CD4-positive, alpha-beta T cell treated with Interleukin-6 for 4 hours (primary cell): ENCODE measurements around the gene CTXND1.

Source experiments
- DNase-seq: peaks from one replicate; pipeline ENCODE4 v3.0.0-alpha.2; 2020; ENCODE audit warnings: mixed read lengths

Gene CTXND1

GRCh38 chr15:80179025-80179759 lies 72.8 kb downstream of the CTXND1 start:
- no peak for DNase-seq

GRCh38 chr15:80177156-80177555 lies 74.9 kb downstream of the CTXND1 start:
- no peak for DNase-seq

- DNase-seq: no peak
These were observed 75.6 kb downstream of the CTXND1 start for GRCh38 chr15:80176443-80176842.

GRCh38 chr15:80175436-80175835 lies 76.6 kb downstream of the CTXND1 start:
- no peak for DNase-seq

- DNase-seq: no peak
These were observed 77.8 kb downstream of the CTXND1 start for GRCh38 chr15:80174017-80174746.

- DNase-seq: peak; percentile 75
These were observed 78.8 kb downstream of the CTXND1 start for GRCh38 chr15:80173022-80173759.

GRCh38 chr15:80172401-80172800 lies 79.6 kb downstream of the CTXND1 start:
- no peak for DNase-seq

GRCh38 chr15:80171787-80172186 lies 80.2 kb downstream of the CTXND1 start:
- no peak for DNase-seq

- no peak for DNase-seq
These were observed 81.4 kb downstream of the CTXND1 start for GRCh38 chr15:80170596-80170995.

GRCh38 chr15:80169768-80170357 lies 82.2 kb downstream of the CTXND1 start:
- no peak for DNase-seq

GRCh38 chr15:80168421-80168820 lies 83.6 kb downstream of the CTXND1 start:
- DNase-seq: no peak

GRCh38 chr15:80167936-80168335 lies 84.1 kb downstream of the CTXND1 start:
- DNase-seq: no peak

- DNase-seq: no peak
These were observed 88.1 kb downstream of the CTXND1 start for GRCh38 chr15:80163897-80164296.

GRCh38 chr15:80163217-80163616 lies 88.8 kb downstream of the CTXND1 start:
- no peak for DNase-seq

GRCh38 chr15:80162059-80162554 lies 89.9 kb downstream of the CTXND1 start:
- DNase-seq: no peak

- no peak for DNase-seq
These were observed 90.5 kb downstream of the CTXND1 start for GRCh38 chr15:80161468-80162016.

- peak; percentile 37 for DNase-seq
These were observed 91.3 kb downstream of the CTXND1 start for GRCh38 chr15:80160570-80161156.

- DNase-seq: no peak
These were observed 92.0 kb downstream of the CTXND1 start for GRCh38 chr15:80159811-80160569.

GRCh38 chr15:80159301-80159700 lies 92.7 kb downstream of the CTXND1 start:
- no peak for DNase-seq

- no peak for DNase-seq
These were observed 94.8 kb downstream of the CTXND1 start for GRCh38 chr15:80157215-80157614.

- no peak for DNase-seq
These were observed 95.8 kb downstream of the CTXND1 start for GRCh38 chr15:80156176-80156720.
